Stimulated activated CD8-positive, alpha-beta memory T cell treated with anti-CD3 and anti-CD28 coated beads, Interleukin-15, amount 100 ng/mL, for 24 hours (primary cell): ENCODE results near the gene MFRP.
A peak's percentile ranks its signal among the peaks of the same experiment; 100 is the strongest.
"Not testable (repeated sequence)": the region's sequence is repeated elsewhere in the genome, so short reads cannot be mapped to it uniquely, and the experiment has no call there.

Experiments used
- DNase-seq: peaks from one replicate; pipeline ENCODE4 v3.0.0-alpha.2; 2020; ENCODE audit warnings: low read depth

Gene MFRP

GRCh38 chr11:119346605-119347004 is at the start of gene MFRP:
Gene MFRP (minus strand): TSS chr11:119346705. CDS start chr11:119346513, 192 bp downstream.
- no peak for DNase-seq

- DNase-seq, result no peak
These were observed 44.8 kb upstream of the MFRP start for GRCh38 chr11:119391275-119391674.

DNA sequence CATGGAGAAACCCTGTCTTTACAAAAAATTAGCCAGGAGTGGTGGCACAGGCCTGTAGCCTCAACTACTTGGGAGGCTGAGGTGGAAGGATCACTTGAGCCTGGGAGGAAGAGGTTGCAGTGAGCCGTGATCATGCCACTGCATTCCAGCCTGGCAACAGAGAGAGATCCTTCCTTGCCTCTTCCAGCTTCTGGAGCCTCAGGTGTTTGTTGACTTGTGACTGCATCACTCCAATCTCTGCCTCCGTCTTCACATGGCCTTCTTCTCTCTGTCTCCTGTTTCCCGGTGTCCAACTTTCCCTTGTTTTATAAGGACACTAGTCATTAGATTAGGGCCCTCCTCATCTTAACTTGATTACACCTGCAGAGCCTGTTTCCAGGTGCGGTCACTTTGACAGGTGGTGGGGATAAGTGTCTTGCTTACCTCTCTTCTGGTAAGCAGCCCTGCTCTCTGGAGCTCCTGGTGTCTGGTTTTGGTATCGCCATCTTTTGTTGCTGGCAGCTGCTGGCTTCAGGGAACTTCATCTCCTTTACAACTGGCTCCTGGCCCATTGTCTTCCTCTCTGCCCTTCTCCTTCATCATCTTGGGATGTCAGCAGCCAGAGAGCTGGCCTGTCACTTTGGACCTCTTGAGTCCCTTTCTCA is 43.2 kb upstream of the MFRP start:
- no peak for DNase-seq

- DNase-seq, result no peak
These were observed 41.6 kb upstream of the MFRP start for GRCh38 chr11:119388103-119388502.

DNA sequence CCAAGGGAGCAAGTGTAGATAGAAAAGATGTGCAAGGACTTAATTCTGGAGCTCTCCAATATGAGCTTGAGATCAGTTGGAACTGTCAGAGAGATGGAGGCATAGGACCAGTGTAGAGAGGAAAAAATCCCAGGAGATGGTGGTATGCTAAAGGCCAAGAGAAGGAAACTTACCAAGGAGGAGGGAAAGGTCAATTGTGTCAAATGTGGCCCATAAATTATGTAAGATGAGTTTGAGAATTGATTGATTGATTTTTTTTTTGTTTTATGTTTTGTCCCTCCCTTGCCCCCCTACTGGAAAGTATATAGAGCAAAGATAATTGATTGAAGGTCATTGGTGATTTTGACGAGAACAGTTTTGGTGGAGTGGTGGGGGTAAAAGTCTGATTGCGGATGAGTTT is 37.8 kb upstream of the MFRP start:
- no peak for DNase-seq

- DNase-seq, result not testable (repeated sequence)
These were observed 36.0 kb upstream of the MFRP start for GRCh38 chr11:119382513-119382912.

GRCh38 chr11:119382101-119382500 is 35.6 kb upstream of the MFRP start:
- DNase-seq, result no peak

GRCh38 chr11:119381181-119381988 is 34.9 kb upstream of the MFRP start, which contains the start of gene USP2:
Gene USP2 (minus strand): TSS chr11:119381690. CDS start chr11:119373480, 8,210 bp downstream.
- DNase-seq, result peak; percentile 93

DNA sequence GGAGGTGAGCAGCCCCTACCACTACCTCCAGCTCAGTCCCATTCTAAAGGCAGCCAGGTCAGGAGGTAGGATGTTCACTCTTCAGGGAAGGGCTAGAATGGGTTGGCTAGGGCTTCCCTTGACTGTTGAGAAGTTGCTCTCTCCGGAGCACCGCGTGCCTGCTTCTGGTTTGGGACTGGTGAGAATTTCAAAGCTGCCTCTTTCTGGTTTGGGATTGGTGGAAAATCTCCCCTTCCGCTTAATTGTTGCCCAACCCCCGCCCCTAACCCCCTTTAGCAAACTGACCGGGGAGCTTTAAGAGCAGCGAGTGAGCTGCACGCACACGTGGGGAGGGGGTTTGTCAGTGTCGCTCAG is 34.3 kb upstream of the MFRP start:
- DNase-seq, result no peak

- DNase-seq, result no peak
These were observed 33.8 kb upstream of the MFRP start for GRCh38 chr11:119380160-119380826.

DNA sequence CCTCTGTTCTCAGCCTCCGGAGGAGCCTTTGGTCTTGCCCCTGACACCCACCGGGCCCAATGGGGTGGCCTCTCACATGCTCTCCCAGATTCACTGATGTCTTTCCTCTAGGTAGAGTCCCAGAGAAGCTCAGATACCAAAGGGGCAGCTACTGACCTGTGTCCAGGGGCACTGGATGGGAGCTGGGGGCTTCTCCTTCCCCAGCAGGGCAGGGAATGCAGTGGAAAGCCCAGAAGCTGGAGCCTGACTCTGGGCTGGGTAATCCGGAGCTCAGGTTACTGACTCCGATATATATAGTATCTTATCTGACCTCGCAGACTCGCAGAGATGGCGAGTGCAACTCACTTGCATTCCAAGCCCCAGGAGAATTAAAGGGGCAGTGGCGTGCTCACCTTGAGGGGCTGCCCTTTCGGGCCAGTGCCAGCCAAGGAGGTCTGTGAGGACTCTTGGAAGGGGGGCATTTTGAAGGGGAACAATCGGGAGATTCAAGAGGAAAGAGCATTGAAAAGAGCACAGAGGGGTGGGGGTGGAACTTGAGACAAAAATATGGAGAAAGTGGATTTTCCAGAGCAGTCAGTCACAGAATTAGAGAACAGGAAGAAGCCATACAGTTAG is 32.5 kb upstream of the MFRP start:
- no peak for DNase-seq

DNA sequence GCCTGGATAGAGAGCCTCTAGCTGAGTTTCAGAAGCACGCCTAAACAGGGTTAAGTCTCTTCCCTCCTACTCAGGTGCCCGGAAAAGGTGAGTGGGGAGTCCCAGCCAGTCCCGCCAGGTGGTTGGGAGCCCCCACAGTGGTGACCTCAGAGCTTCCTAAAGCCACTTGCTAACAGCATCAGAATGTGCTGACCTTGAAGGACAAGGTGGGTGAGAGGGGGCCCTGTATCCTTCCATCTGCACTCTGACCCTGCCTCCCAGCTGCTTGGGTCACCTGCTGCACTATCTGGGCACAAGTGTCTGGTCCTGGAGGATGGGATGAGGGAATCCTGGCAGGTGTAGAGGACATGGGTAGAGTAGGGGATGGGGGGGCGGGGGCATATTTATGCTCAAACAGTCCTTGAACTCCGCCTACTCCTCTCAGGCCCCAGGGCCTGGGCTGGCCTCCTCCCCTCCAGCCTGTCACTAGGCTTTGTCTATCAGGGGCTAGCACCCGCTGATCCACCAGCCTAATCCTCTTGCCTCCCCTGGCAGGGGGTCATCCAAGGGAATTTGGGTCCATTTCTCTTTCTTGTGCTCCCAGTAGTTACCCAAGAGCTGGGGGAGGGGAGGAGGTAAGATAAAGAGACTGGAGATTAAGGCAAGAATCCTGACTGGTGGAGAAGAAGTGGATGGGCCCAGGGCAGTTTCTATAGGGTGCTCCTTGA is 31.6 kb upstream of the MFRP start:
- no peak for DNase-seq

- DNase-seq, result no peak
These were observed 30.8 kb upstream of the MFRP start for GRCh38 chr11:119377112-119377901.

DNA sequence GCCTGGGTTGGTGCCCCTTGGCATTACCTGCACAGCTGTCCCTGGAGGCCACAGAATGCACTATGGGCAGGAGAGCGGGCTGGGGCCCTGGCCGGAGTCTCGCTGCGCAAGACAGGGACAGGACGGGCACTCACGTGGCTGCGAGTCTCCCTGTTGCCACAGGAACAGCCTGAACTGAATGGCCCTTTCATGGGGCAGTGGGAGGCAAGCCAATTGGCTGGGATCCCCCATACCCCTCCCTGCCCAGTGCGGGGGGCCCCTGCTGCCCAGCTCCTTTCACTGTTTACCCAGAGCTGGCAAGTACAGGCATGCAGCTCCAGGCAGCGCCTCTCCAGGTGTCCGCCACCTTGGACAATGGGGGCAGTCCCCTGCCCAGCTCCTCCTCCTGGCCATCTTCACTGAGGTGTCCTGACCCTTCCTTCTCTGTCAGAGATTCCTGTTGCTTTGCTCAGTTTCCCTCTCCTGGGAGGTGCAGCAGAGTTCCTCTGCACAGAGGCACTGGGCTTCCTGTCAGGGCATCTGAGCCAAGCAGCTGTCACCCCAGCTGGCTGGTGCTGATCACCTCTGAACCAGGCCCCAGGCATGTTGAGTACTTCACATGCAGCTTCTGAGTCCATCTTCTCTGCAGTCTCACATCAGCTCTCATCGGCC is 29.8 kb upstream of the MFRP start:
- no peak for DNase-seq

DNA sequence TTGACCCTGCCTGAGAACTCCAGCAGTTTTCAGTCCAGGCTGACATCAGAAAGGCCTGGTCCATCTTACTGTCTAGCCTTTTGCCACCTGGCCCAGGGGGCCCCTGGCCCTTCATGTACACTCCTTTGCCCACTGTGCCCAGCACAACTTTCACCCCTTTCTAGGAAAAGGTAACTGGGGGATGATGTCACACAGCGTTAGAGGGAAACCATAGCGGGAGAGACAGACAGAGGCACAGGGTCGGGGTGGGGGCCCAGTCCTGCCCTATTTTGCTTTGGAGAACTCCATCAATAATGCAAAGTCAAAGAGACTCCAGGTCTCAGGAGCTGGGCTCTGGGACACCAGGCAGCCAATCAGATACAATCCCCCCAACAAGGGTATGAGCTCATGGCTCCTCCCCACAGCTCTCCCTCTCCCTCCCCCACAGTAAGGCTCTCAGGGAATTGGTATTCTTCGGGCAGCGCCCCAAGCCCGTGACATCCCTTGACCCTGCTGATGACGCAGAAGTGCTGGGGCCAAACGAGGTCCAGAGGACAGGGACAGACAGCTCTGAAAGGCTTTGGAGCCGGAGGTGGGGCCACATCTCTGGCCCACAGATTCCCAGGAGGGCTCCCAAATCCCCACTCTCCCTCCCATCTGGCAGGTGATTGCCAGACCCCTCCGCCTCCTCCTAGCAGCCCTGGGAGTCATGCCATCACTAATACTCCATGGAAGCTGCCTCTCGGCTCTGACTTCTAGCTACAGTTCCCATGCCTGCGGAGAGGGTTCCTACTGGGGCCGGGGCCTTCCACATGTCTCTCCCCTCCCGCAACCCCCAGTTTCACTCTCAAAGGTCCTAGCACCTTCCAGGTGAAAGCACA is 29.1 kb upstream of the MFRP start:
- DNase-seq, result no peak

GRCh38 chr11:119374632-119375336 is 28.3 kb upstream of the MFRP start:
- no peak for DNase-seq

GRCh38 chr11:119373921-119374631 is 27.6 kb upstream of the MFRP start:
- no peak for DNase-seq
